SK-MEL-5 (cell line): Measurements from ENCODE around the gene GARIN5B. TPM values are rescaled to one million over a fixed set of nuclear protein-coding genes. Genes with fewer than 3 reads are reported as not detected.

Experiments
- DNase-seq: peaks from one replicate; pipeline ENCODE4 v3.0.0-alpha.2; 2016; ENCODE audit warnings: low read depth, low spot score
- in situ Hi-C: cut with HindIII; loops from 2 replicates; pipeline ENCODE4 v1.10.0; 2016; ENCODE audit warnings: low sequenced_read_pairs, high pct_unique_total_duplicates, low pct_unique_long_range_greater_than_20kb
- total RNA-seq: library from RNA; depleted of rRNA; stranded (reverse); fragments of >200 nt; shearing (Covaris generic); gene quantifications from 2 replicates; pipeline ENCODE4 v1.2.3, GENCODE V29; 2014

The GARIN5B gene
- total RNA-seq, 1 experiment from 2014 or later = not detected

DNA sequence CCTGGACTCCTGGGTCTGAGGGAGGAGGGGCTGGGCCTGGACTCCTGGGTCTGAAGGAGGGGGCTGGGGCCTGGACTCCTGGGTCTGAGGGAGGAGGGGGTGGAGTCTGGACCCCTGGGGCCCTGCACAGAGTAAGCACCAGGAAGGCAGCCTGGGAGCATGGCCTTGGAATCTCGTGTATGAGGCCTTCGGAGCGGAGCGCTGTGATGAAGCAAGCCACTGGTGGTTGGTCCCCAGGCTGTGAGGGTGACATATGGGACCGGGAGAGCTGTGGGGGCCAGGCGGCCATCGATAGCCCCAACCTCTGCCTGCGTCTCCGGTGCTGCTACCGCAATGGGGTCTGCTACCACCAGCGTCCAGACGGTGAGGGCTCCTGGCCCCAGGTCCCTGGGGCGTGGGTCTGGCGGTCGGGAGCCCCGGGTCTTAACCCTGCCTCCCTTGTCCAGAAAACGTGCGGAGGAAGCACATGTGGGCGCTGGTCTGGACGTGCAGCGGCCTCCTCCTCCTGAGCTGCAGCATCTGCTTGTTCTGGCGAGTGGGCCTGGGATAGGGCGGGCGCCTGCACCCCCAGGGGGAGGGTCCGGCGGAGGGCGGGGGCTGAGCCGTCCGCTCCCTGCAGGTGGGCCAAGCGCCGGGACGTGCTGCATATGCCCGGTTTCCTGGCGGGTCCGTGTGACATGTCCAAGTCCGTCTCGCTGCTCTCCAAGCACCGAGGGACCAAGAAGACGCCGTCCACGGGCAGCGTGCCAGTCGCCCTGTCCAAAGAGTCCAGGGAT lies 14.5 kb upstream of the GARIN5B start:
- in situ Hi-C loops = no loop called here
- DNase-seq = no peak

DNA sequence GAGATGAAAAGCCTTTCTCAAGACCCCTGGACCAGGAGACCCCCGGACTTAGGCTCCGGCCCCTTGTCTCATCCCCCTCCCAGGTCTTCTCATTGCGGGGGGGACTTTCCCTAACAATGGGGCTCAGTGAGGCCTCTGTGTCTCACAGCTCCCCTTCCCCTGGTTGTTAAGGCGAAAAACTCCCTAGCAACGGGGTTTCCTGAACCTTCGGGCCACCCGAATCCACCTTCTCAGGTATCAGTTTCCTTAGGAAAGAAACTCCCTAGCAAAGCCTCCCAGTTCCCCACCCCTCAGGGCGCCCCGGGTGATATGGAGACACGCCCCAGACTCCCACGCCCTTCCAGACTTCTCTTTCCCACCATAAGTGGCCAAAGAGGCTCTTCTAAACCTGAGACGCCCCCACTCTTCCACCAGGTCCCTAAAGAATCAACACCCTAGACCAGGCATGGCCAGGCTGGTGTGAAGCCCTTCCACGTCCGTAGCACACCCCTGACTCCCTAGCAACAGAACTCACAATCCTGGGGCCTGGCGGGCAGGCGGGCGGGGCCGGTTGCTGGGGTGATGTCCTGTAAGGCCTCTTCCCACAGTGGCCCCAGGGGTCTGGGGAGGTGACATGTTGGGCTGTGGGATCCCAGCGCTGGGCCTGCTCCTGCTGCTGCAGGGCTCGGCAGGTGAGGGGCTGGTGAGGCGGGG lies 13.3 kb upstream of the GARIN5B start, which contains the start of gene TMEM190:
Gene TMEM190, plus strand, starts transcription at position 586 of the 693 bp plus-strand sequence. Its CDS starts 28 bp downstream, at position 614.
- no peak for DNase-seq
- in situ Hi-C loops = no loop called here

DNA sequence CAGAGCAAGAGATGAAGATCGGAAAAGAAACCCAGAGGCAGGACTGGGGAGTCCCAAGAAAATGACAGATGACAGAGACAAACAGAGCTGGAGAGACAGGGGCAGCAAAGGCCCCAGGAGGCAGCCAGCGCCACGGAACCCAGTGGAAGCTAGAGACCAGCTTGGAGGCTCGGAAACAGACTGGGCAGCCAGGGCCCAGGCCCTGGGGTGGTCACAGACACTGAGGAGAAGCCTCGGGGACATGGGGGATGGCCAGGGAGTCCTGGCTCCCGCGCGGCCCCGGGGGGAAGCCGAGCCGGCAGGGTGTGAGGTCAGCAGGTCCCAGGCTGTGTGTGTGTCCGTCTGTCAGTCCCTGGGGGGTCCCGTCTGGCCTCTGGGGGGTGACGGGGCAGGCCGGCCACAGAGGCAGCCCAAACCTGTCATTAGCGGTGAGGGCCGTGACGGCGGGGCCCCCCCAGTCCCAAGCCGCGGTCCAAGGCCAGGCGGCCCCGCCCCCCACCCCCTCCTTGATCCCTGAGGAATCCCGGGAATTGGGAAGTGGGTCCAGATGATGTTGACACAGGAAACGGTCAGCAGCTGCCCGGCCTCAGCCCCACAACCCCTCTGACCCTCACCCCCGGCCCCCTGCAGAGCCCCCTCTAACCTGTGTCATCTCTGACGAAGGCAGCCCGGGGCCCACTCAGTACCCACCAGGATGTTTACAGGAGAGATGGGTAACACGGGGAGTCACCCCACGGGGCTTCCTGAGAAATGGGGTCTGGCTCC lies 11.1 kb upstream of the GARIN5B start:
- DNase-seq = no peak
- in situ Hi-C loops = no loop called here

DNA sequence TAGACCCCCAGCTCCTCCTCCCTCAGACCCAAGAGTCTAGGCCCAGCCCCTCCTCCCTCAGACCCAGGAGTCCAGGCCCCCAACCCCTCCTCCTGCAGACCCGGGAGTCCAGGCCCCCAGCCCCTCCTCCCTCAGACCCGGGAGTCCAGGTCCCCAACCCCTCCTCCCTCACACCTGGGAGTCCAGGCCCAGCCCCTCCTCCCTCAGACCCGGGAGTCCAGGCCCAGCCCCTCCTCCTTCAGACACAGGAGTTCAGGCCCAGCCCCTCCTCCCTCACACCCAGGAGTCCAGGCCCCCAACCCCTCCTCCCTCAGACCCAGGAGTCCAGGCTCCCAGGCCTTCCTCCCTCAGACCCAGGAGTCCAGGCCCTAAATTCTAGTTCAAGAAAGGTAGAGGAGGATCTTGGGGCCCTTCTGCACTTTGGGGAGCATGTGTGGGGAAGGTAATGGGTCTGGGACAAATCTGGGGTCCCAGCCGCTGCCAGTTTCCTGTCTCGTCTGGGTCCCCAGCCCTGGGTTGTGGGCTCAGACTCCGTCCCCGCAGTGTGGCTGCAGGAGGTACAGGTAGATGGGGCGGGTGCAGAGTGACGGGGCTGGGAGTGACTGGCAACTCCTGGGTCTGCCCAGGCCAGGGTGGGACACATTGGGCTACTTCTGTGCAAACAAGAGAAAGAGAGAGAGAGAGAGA lies 10.4 kb upstream of the GARIN5B start:
- DNase-seq = no peak
- in situ Hi-C loops = no loop called here

DNA sequence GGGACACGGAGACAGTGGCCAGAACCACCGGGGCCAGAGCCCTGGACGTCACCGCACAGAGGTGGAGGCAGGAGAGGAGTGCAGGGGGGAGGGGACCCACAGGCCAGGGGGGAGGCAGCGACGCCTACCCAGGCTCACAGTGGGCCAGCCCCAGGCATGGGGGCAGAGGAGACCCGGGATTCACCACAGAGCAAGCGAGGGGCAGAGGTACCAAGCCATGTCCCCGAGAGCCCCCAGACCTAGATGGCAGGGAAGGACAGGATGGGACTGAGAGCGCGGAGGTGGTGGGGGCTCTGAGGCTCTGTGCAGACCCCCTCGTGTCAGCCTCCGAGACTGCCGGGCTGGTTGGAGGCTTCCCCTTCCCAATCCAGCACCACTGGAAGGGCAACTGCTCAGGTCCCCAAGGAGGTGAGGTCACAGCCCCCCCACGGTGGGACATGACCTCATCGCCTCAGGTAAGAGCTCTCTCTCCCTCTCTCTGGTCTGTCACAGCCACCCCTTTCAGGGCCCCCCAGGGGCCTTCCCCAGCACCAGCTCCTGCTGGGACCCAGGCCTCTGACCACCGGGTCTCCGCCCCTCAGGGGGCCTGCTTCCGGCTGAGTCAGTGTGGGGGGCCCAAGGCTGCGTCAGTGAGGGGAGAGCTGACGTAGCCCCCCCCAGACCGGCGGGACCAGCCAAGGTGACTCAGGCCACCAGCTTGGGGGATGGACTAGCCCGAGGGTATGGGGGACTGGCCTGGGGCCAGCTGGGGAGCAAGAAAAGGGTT lies 9.4 kb upstream of the GARIN5B start:
- no peak for DNase-seq
- in situ Hi-C loops = no loop called here

DNA sequence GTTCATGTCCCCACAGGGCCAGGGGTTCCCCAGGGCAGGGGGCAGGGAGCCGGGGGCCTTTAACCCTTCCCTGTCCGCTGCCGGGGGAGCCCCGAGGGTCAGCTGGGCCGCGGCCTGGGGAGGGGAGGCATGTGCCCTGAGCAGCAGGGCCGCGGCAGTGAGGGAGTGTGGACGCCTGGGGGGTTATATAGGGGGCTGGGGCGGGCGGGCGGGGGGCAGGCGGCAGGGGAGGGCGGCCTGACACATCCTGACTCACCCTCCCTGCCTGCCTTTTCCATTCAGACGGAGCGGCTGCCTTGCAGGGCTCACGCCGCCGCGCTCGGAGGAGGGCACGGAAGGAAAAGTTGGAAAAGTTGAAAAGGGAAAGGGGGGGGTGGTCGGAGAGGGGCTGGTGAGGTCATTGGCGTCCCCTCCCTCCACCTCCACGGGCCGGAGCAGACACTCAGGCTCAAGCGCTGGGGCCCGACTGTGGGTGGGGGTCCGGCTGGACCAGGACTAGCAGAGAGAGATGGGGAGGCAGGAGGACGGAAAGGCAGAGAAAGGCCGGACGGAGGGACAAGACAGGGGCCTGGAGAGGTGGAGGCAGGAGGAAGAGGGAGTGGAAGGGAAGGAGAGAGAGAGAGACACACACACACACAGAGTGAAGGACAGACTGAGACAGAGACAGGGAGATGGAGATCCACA lies 7.4 kb upstream of the GARIN5B start, which contains the start of gene IL11:
Gene IL11, minus strand, starts transcription at position 159 of the 684 bp plus-strand sequence. Its CDS starts 153 bp downstream, at position 6.
- in situ Hi-C loops = no loop called here
- DNase-seq = no peak

DNA sequence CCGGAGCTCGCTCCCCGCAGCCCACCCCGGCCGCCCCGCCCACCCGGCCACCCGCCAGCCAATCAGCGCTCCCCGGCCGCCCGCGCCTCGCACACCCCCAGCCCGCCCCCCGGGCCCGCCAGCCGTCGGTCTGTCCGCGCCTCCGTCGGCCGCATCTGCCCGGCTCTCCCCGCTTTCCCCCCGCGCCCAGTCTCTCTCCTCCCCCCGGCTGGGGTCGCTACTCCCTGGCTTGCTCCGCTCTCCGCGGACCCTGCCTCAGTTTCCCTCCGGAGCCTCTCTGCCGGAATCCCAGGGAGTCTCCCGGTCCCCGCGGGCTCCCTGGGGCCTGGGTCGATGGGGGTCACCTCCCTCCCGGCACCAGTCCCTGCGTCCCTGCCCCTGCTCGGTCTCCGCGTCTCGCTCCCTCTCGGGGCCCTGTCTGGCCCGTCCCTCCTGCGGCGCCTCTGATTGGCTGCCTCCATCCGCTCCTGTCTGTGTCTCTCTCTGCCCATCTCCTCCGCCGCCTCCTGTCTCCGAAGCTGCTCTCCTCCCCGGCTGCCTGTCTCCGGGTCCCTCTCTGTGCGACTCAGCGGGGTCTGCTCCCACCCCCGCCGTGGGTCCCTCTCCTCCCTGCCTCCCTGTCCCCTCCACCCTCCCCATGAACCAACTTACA lies 6.7 kb upstream of the GARIN5B start:
- DNase-seq = peak; percentile 21
- in situ Hi-C loops = no loop called here

DNA sequence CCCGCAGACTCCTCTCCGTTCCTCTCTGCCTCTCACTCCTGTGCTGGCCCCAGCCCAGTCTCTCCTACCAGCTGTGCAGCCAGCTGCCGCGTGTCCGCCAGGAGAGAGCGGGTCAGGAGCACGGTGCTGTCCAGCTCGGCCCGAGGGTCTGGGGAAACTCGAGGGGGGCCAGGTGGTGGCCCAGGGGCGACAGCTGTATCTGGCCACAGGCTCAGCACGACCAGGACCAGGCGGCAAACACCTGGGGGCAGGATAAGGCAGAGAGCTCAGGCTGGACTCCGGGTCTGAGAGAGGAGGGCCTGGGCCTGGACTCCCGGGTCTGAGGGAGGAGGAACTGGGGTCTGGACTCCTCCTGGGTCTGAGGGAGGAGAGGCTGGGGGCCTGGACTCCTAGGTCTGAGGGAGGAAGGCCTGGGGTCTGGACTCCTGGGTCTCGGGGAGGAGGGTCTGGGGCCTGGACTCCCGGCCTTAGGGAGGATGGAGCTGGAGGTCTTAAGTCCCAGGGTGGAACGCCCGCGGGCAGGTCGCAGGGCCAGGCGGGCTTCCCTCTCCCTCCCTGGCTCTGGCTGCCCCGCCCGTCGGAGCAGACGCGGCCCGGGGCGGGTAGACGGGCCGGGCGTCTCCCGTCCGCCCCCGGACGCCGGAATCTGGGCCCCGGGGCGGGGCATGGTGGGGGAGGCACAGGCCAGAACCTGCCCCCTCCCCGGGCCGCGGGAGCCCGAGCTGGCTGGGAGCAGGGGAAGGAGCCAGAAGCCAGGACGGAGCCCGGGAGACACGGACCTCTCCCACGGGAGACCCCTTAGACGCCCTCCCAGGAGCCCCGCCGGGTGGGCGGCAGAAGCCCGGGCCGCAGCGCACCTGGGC lies 5.9 kb upstream of the GARIN5B start:
- no peak for DNase-seq
- in situ Hi-C loops = no loop called here

DNA sequence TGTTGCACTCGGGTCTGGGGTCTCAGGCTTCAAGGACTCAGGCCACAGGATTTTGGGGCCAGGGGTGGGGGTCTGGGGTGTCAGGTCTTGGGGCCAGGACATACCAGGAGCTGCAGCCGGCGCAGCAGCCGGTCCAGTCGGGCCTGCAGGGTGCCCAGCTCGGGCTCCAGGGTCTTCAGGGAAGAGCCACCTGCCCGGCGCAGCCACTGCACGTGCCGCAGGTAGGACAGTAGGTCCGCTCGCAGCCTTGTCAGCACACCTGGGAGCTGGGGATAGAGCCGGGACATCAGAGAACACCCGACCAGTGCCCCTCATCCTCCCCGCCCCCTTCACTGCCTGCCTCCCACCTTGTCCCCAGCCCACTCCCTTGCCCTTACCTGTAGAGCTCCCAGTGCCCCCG lies 5.0 kb upstream of the GARIN5B start:
- in situ Hi-C loops = no loop called here

DNA sequence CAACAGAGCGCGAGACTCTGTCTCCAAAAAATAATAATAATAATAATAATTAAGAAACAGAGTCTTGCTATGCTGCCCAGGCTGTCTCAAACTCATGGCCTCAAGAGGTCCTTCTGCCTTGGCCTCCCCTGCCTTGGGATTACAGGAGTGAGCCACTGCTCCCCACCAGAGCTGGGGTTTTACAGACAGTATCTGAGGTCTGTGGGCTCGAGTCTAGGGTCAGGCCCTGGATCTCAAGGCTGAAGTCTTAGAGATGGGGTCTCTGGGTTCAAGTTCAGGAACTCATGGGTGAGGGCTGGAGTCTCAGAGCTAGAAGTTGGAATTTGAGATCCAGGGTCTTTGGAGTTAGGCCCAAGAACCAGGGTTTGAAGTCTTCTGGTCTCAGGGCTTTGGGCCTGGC lies 3.7 kb upstream of the GARIN5B start:
- in situ Hi-C loops = no loop called here
- no peak for DNase-seq

More for the DNA sequence above, 5.0 kb upstream of the GARIN5B start:
- no peak for DNase-seq

DNA sequence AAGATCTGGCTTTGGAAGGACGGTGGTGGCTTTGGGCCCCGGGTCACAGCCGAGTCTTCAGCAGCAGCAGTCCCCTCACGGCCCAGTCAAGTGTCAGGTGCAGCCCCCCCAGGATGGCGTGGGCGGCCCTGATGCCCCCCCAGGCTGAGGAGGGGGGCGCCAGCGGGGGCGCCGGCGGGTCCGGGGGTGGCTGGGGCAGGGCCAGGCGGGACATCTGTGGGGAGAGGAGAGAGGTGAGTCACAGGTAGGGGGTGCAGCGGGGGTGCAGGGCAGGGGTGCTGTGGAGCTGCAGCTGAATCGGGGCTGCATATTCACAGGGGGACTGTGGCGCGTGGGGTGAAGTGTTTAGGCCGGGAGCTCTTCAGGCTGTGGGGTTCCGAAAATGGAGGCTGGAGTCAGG lies 2.9 kb upstream of the GARIN5B start:
- no peak for DNase-seq
- in situ Hi-C loops = no loop called here

DNA sequence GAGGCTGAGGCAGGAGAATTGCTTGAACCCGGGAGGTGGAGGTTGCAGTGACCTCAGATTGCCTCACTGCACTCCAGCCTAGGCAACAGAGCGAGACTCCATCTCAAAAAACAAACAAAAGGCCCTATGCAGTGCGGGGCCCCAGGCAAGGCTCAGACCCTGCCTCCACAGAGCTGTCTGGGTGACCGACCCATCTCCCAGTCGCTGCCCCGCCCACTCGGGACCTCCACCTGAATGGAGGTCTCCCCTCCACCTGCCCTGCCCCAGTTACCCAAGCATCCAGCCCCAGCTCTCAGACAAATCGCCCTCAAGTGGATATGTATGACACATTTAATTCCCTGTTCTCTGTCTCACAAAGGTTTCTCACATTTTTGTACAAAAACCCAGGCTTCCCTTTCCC lies 2.2 kb upstream of the GARIN5B start:
- no peak for DNase-seq
- in situ Hi-C loops = no loop called here

DNA sequence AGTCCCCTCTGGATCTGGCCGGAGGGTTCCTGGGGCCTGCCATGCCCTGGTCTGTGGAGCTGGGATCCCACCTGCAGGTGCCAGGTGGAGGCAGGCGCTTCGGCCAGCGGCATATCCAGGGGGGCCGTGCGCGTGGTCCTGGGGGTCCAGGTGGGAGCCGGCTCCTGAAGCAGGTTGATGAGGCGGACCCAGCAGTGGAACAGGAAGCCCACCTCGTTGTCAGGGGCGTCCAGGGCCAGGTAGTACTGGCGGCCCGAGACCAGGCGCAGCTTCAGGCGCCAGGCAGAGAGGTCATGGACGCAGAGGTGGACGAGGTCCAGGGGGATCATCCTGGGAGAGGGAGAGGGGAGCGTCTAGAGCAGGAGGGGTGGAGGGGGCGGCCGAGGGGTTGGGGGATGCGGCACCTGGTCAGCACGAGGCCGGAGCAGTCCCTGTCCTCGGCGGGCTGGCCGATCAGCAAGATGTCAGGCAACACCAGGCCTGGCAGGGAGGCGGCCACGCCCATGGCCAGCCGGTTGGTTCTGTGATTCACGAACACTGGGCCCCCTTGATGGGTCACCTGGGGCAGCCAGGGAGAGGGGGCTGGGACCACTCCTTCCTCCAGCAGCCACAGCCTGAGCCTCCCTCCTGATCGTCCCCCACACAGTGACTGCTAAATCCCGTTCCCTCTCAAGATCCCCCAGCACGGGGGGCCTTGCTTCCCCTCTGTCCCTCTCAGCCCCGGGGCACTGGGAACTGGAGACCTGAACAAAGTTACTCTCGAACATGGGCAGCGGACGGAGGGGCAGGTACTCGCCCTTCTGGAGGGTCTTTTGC lies 678 bp downstream of the GARIN5B start:
- DNase-seq = no peak
- in situ Hi-C loops = no loop called here

DNA sequence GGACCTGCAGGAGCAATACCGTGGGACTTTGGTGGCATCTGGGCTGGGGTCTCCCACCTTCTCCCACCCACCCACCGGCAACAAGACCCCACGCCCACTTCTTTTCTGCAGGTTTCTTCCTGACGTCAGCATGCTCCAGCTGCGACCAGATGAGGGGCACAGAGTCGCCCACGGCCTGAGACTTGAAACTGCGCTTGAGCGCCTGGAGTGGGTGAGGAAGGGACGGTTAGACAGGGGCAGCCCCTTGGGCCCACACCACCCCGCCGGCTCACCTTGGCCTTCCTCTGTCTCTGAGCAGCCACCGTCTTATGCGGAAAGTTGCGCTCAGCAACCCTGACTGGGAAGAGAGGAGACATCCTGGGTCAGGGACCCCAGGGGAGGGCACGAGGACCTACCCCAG lies 2.2 kb downstream of the GARIN5B start:
- in situ Hi-C loops = no loop called here
- DNase-seq = no peak
